Measurements from ENCODE around the gene CBARP.
"Not testable (repeated sequence)": the region's sequence is repeated elsewhere in the genome, so short reads cannot be mapped to it uniquely, and the experiment has no call there.

CBARP gene

DNA sequence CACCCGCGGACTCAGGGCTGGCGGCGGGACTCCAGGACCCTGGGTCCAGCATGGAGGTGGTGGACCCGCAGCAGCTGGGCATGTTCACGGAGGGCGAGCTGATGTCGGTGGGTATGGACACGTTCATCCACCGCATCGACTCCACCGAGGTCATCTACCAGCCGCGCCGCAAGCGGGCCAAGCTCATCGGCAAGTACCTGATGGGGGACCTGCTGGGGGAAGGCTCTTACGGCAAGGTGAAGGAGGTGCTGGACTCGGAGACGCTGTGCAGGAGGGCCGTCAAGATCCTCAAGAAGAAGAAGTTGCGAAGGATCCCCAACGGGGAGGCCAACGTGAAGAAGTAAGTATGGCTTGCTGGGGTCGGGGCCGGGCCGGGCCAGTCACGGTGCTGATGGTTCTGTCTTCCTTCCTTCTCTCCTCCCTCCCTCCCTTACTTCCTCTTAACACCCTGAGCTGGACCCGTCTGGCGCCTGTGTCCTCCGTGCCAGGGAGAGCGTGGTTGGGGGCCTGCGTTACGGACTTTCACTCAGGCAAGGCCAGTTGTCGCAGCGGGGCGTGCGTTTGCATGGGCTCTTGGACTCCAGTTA lies 30.8 kb downstream of the CBARP start:
- no peak for DNase-seq

DNA sequence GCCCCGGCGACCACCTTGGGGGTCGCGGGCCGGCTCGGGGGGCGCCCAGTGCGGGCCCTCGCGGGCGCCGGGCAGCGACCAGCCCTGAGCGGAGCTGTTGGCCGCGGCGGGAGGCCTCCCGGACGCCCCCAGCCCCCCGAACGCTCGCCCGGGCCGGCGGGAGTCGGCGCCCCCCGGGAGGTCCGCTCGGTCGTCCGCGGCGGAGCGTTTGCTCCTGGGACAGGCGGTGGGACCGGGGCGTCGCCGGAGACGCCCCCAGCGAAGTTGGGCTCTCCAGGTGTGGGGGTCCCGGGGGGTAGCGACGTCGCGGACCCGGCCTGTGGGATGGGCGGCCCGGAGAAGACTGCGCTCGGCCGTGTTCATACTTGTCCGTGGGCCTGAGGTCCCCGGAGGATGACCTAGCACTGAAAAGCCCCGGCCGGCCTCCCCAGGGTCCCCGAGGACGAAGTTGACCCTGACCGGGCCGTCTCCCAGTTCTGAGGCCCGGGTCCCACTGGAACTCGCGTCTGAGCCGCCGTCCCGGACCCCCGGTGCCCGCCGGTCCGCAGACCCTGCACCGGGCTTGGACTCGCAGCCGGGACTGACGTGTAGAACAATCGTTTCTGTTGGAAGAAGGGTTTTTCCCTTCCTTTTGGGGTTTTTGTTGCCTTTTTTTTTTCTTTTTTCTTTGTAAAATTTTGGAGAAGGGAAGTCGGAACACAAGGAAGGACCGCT lies 31.5 kb downstream of the CBARP start:
- DNase-seq: no peak

DNA sequence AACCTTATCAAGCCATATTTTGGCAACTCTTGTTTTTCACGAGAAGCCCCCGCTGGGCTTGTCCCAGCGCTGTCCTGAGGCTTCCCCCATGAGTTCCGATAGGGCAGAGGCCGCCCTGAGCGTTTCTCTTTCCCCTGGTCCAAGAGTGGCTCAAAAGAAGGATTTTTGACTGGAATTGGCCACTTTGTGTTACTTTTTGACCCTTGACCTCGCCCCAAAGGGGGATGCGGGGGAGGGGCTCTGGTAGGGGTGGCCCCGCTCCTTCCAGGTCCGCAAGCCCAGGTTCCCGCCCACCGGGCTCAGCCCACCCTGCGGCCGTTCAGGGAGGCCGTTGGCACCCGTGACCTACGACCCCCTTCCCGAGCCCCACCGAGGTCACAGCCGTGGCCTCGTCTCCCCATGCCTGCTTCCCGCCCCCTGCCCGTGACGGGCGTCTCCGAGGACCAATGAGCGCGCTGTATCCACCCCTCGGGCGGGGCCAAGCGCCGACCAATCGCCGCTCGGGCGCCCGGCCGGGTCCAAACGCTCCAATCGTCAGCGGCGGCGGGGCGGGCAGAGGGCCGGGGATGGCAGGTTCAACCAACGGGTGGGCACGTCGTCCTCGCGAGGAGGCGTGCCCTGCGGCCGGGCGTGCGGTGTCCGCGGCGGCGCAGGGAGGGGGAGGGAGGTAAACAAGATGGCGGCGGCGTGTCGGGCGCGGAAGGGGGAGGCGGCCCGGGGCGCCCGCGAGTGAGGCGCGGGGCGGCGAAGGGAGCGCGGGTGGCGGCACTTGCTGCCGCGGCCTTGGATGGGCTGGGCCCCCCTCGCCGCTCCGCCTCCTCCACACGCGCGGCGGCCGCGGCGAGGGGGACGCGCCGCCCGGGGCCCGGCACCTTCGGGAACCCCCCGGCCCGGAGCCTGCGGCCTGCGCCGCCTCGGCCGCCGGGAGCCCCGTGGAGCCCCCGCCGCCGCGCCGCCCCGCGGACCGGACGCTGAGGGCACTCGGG lies 32.4 kb downstream of the CBARP start, which contains the start of gene STK11:
Gene STK11, plus strand, starts transcription at position 665 of the 986 bp plus-strand sequence. CDS start 1,136 bp downstream, outside the sequence.
- DNase-seq: peak; percentile 78

DNA sequence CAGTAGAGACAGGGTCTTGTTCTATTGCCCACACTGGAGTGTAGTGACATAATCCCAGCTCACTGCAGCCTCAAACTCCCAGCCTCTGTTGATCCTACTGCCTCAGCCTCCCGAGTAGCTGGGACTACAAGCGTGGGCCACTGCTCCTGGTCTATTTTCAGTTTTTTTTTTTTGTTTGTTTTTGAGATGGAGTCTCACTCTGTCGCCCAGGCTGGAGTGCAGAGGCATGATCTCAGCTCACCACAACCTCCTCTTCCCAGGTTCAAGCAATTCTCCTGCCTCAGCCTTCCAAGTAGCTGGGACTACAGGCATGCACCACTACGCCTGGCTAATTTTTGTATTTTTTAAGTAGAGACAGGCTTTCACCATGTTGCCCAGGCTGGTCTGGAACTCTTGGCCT lies 37.2 kb downstream of the CBARP start:
- DNase-seq: not testable (repeated sequence)

DNA sequence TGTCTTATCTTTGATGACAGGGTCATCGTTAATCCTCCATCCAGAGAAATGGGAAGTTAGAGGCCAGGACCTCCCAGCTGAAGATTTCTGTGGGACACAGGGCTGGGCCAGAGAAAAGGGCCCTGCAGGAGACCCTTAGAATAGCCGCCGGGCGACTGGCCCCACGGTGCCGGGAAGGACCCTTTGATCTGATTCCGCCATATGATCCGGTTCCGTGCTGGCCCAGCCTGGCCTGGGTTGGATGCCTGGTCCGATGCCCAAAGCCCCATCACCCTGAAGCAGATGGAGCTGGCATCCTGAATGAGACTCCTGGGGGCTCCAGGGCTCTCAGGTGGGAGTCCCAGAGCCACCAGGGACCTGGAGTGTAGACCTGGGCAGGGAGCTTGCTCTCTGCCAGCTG lies 38.3 kb downstream of the CBARP start:
- no peak for DNase-seq

DNA sequence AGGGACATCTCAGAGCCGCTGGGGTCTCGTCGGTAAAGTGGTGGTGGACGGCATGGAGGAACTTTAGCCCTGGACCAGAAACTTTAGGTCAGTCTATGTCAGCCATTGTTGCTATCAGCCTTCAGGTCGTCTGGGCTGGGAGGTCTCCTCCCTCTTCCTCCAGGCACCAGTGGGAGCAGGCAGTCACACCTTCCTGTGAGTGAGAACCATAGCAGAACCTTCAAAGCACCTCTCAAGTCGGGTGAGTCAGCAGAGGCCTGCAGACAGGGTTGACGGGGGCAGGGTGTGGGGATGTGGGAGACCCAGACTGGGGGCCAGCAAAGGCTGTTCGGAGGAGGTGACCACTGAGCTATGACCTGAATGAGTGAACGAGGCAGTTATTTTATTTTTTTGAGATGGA lies 48.4 kb downstream of the CBARP start:
- no peak for DNase-seq

DNA sequence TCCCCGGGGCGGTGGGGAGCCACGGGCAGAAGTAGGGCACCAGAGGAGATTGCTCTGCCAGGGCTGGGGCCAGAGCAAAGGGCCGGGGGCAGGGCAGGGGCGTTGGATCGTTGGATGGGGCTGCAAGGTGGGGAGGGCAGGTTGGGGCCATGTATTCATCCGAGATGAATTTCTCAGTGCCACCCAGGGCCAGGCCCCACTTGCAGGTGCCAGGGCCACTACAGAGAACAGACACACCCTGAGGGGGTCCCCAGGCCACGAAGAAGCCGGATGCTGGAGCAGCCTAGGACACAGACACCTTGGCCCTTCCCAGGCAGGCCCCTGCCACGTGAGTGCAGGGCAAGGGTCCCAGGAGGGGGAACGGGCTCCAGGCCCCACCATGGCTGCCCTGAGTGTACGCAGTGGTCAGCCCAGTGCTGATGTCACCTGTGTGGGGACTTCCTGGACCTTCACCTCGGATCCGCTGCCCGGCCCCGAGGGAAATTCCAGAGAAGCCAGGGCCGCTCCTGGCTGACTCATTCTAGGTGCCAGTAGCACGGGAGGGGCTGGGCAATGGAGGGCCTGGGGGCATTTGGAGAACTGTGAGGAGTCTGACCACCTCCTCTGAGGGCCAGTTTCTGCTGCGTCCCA lies 54.1 kb downstream of the CBARP start:
- no peak for DNase-seq

DNA sequence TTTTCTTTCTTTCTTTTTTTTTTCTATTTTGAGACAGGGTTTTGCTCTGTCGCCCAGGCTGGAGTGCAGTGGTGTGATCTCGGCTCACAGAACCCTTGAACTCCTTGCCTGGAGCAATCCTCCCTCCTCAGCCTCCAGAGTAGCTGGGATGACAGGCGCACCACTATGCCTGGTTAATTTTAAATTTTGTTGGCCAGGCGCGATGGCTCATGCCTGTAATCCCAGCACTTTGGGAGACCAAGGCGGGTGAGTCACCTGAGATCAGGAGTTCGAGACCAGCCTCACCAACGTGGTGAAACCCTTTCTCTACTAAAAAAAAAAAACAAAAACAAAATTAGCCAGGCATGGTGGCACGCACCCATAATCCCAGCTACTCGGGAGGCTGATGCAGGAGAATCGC lies 55.1 kb downstream of the CBARP start:
- no peak for DNase-seq

DNA sequence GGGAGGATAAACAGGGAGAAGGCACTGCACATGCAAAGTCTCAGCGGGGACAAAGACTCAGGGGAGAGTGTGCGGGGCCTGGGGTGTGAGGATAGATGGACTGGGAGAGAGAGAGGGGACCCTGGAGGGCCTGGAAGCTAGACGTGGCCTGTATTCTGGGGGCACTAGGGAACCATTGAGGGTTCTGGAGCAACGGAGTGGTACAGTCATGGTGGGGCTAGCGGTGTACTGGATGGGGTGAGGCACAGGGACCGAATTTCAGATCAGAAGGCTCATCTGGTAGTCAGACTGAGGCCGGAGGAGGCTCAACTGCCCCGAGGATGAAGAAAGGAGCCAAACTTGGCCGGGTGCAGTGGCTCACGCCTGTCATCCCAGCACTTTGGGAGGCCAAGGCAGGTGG lies 55.7 kb downstream of the CBARP start:
- no peak for DNase-seq

DNA sequence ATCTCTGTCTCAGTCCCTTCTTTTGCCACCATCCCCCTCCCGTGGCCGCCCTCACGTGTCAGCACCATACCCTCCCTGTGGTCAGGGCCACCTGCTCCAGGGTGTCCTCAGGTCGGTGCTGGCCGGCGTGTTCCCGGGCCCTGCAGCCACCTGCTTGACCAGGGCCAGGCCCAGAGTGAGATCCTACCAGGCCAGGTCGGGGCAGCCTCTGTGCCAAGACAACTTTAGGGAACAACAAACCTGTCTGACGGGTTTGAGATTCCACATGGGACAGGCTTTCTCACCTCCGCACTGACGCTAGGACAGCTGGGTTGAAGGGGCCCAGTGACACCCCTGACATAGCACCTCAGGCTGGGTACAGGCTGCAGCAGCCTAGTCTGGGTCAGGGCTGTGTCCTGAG lies 56.2 kb downstream of the CBARP start:
- no peak for DNase-seq
